Stimulated activated CD8-positive, alpha-beta memory T cell treated with anti-CD3 and anti-CD28 coated beads, Interleukin-7, amount 100 ng/mL, for 1 hour (primary cell): Measurements from ENCODE around the gene IMPDH2.

Experiments
- DNase-seq, 2 donors: peaks; one replicate each; pipeline ENCODE4 v3.0.0-alpha.2; 2020; ENCODE audit warnings: low read depth in 2 of 2

The IMPDH2 gene

GRCh38 chr3:49028673-49029562 is at the start of gene IMPDH2:
Gene IMPDH2, minus strand, starts transcription at chr3:49029398. Its CDS starts 48 bp downstream, at chr3:49029350.
- DNase-seq, result peak; percentile 85 to 86

DNA sequence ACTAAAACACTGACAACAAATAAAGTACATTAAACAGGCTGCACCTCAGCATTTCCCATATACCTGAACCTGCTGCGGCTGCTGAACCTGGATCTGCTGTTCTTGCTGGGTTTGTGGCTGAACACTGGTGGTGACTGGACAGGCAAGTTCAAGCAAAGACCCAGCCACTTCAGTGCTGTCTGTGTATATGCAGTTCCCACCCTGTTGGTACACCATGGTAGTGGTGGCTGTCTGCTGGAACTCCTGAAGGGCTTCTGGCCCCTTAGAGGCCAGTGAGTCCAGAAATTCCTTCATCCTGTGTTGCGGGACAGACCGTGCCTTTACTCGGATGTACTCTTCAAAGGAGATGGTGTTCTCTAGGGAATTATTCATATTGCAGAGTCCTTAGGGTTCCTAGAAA is 47.4 kb upstream of the IMPDH2 start:
- no peak for DNase-seq

- DNase-seq, result no peak
Measured at GRCh38 chr3:49076116-49076515, 46.9 kb upstream of the IMPDH2 start.

GRCh38 chr3:49058011-49058410 is 28.8 kb upstream of the IMPDH2 start:
- no peak for DNase-seq

- DNase-seq, result no peak
Measured at GRCh38 chr3:49057268-49057667, 28.1 kb upstream of the IMPDH2 start.

DNA sequence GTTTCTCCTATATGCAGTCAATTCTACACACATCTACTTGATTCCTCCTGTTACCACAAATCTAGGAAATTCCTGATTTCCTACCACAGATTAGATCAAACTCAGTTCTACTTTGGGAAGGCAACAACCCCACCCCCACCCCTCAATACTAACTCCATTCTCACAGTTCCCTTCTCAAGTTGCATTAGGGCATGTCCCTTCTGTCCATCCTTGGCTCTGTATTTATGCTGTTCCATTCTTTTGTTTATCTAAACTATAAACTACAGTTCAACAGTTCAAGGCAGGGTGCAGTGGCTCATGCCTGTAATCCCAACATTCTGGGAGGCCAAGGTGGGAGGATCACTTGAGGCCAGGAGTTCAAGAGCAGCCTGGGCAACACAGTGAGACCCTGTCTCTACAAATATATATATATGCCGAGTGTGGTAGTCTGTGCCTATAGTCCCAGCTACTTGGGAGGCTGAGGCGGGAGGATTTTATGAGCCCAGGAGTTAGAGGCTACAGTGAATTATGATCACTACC is 25.2 kb upstream of the IMPDH2 start:
- no peak for DNase-seq

GRCh38 chr3:49053543-49053942 is 24.3 kb upstream of the IMPDH2 start:
- no peak for DNase-seq

DNA sequence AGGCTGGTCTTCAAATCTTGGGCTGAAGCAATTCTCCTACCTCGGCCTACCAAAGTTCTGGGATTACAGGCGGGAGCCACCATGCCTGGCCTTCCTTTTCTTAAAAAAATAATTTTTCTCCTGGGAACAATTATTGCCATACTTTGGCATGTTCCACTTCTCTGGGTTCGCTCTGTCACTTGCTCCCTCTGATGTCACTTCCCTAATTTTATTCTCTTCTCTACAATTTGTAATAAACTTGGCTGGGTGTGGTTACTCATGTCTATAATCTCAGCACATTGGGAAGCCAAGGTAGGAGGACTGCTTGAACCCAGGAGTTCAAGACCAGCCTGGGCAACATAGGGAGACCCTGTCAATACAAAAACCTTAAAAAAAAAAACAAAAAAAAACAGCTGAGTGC is 6.1 kb upstream of the IMPDH2 start:
- no peak for DNase-seq

DNA sequence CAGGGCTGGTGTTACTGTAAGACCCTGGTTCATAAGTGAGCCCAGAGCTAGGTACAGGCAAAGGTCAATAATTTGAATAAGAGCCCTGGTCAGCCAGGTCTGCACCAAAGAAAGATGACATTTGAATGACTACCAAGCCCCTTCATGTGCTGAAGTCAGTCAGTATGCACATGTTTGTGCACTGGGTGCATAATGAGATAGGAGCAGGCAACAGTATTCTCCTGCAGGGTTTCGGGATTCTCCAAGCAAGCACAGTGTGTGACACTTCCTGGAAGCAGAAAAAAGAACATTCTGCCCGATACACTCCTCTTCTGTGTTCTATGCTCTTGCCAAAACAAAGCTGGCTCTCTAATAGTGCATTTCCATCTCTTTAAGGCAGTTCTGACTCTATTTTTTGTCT is 5.5 kb upstream of the IMPDH2 start:
- no peak for DNase-seq

DNA sequence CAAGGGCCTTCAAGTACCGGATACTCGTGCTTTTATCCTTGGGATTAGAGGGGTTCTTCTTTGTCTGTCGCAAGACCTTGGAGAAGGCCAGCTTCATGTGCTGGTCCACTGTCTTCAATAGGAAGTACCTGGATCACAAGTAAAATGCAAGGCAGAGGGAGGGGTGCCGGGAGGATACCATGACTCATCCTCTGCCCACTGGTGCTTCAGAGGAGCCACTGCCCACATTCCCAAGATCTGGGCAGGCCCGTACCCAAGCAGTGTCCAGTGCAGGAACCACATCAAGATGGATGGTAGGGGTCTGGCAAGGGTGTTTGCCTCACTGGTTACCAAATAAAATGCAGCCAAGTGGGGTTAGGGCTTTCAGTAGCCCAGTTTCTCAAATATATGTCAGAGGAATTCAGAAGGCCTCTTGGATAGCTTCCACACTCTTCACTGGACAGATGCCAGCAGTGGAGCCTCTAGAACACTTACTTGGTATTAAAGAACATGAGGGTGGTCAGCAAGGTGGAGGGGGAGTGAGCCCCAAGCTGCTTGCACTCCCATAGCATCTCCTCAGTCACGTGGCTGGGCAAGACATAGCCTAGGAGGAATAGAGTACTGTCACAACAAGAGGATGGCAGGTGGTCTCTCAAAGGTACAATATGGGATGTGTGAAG is 3.6 kb upstream of the IMPDH2 start:
- no peak for DNase-seq

GRCh38 chr3:49030321-49030720 is 1.1 kb upstream of the IMPDH2 start:
- no peak for DNase-seq

- no peak for DNase-seq
Measured at GRCh38 chr3:49029563-49029884, 326 bp upstream of the IMPDH2 start.

DNA sequence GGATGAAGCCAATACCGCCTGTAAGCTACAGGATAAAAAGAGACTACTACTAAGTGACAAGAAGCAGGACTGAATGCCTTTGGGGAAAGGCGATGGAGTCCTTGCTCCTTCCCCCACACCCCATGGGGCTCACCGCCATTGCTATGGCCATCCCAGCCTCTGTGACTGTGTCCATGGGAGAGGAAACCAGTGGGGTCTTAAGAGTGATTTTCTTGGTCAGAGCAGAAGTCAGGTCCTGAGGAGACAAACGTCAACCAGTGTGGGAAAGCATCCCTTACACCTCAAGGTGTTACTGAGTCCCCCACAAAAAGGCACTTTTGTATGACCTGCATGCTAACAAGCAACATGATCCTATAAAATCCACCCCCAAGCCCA is 913 bp downstream of the IMPDH2 start:
- no peak for DNase-seq

GRCh38 chr3:49027634-49028033 is 1.6 kb downstream of the IMPDH2 start:
- DNase-seq, result no peak

- no peak for DNase-seq
Measured at GRCh38 chr3:49026536-49026935, 2.7 kb downstream of the IMPDH2 start.

- no peak for DNase-seq
Measured at GRCh38 chr3:49025793-49026520, 3.2 kb downstream of the IMPDH2 start.

- DNase-seq, result no peak
Measured at GRCh38 chr3:49025005-49025792, 4.0 kb downstream of the IMPDH2 start.

- no peak for DNase-seq
Measured at GRCh38 chr3:49024449-49024848, 4.7 kb downstream of the IMPDH2 start.

DNA sequence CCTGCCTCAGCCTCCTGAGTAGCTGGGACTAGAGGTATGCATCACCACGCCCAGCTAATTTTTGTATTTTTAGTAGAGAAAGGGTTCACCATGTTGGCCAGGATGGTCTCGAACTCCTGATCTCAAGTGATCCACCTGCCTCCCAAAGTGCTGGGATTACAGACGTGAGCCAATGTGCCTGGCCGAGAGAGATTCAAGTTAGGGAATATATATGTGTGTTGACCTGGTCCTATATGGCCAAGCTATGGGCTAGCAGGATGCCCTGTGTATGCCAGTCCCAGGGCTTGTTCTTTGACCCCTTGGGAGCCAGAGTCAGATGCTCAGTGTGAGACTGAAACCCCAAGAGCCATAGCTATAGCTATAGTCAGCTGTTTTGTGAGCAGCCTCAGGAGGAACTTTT is 5.4 kb downstream of the IMPDH2 start:
- no peak for DNase-seq

GRCh38 chr3:49022688-49023171 is 6.5 kb downstream of the IMPDH2 start:
- DNase-seq, result no peak
